Stomach (tissue), 9 donors: ENCODE measurements around the gene STK24. TPM values are rescaled to one million over a fixed set of nuclear protein-coding genes. Genes with fewer than 3 reads are reported as not detected.

Experiments
- DNase-seq, 2 donors: peaks; one replicate each; pipeline versions ENCODE4 v3.0.0 to v3.0.0-alpha.2; 2013 to 2019
- H3K27ac ChIP-seq, 5 donors: fragments of 200-600 bp in 4 of 5; sonication (generic) in 4 of 5; one replicate each; pipeline ENCODE4 v1.5.1; 2013 to 2019; ENCODE audit warnings: mild to moderate bottlenecking in 1 of 5, moderate library complexity in 1 of 5
- H3K27me3 ChIP-seq, 3 donors: fragments of 200-600 bp; sonication (generic); one replicate each; pipeline ENCODE4 v1.5.1; 2017 to 2019; ENCODE audit warnings: mixed run types in 1 of 3
- H3K36me3 ChIP-seq, 4 donors: fragments of 200-600 bp; sonication (generic); 1 replicate in 3 of 4; 2 replicates in 1 of 4; pipeline ENCODE4 v1.5.1; 2016 to 2019
- H3K4me1 ChIP-seq, 4 donors: fragments of 200-600 bp; sonication (generic); one replicate each; pipeline ENCODE4 v1.5.1; 2016 to 2019
- H3K4me3 ChIP-seq, 4 donors: fragments of 200-600 bp; sonication (generic) in 3 of 4; one replicate each; pipeline ENCODE4 v1.5.1; 2016 to 2019; ENCODE audit warnings: mild to moderate bottlenecking in 1 of 4
- H3K9me3 ChIP-seq, 4 donors: fragments of 200-600 bp; sonication (generic); one replicate each; pipeline ENCODE4 v1.5.1; 2016 to 2019
- CTCF ChIP-seq, 7 experiments: fragments of 450-650 bp in 4 of 7; fragments of 200-600 bp in 3 of 7; sonication (generic) in 3 of 7; IDR thresholded peaks; one replicate each; pipeline ENCODE4 v1.5.1; 2016 to 2019; ENCODE audit warnings: antibody characterized with exemption in 7 of 7, control low read depth in 2 of 7, mild to moderate bottlenecking in 1 of 7
- EP300 ChIP-seq: sonication (generic); formaldehyde crosslinking; IDR thresholded peaks from one replicate; pipeline ENCODE4 v1.6.1; 2017; ENCODE audit warnings: antibody characterized with exemption
- POLR2A ChIP-seq, 4 donors: fragments of 450-650 bp; IDR thresholded peaks; one replicate each; pipeline ENCODE4 v1.6.1; 2016; ENCODE audit warnings: antibody characterized with exemption in 4 of 4, control low read depth in 2 of 4, mild to moderate bottlenecking in 1 of 4, moderate library complexity in 1 of 4
- POLR2AphosphoS5 ChIP-seq, 3 donors: sonication (generic); formaldehyde crosslinking; IDR thresholded peaks; one replicate each; pipeline ENCODE4 v1.6.1; 2016; ENCODE audit warnings: antibody characterized with exemption in 3 of 3
- WGBS, 5 donors: extraction: QIAGEN DNeasy Blood & Tissue Kit in 3 of 5; methylation state at CpG; one replicate each; pipeline versions ENCODE4 v1.1.5 to v1.1.7; 2013 to 2018; 5-methylcytosine and 5-hydroxymethylcytosine counted together
- intact Hi-C: fragments of 100-400 bp; cut with DNase I; formaldehyde crosslinking; loops from one replicate; pipeline ENCODE4 v1.15.1; 2023; ENCODE audit warnings: low total_unique reads
- polyA plus RNA-seq, 3 donors: library from polyadenylated mRNA; stranded (reverse); fragments of 200-250 nt; gene quantifications; one replicate each; pipeline ENCODE4 v1.2.3, GENCODE V29; 2013
- total RNA-seq, 5 donors: library from RNA; depleted of rRNA; stranded (reverse); fragments of >200 nt; gene quantifications; one replicate each; pipeline versions ENCODE4 v1.1.0 to v1.2.3, GENCODE V29; 2014 to 2016
- donor health status: healthy with polysubstance abuse.
- donor health status: Bipolar disorder and iron deficiency.
- donor health status: healthy.

Gene STK24
- total and polyA plus RNA-seq, 8 donors, result 33.0 to 139 (median 59.5) TPM

DNA sequence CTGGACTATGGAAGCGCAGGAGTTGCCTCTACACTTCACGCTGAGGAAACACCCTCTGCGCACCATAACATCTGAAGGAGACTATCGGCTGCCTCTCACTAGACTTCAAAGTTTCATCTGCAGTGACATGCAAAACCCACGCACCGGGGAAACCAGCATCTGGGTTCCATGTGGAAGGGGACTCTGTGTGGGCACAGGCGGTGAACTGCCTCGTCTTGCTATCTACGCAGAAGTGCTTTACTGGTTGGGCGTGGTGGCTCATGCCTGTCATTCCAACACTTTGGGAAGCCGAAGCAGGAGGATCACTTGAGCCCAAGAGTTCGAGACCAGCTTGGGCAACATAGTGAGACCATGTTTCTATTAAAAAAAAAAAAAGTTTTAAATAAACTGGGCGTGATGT lies 116.4 kb downstream of the STK24 start:
- DNase-seq, result no peak
- TF ChIP-seq POLR2AphosphoS5 (IDR thresholded peaks at IDR 0.05) (no peak), EP300 (no peak), POLR2A (IDR thresholded peaks at IDR 0.05) (no peak), CTCF (IDR thresholded peaks at IDR 0.05) (no peak)
- Histone ChIP-seq H3K36me3 (peaks cover 74 to 98% (median 94%) of the 10 kb centered on the region in 4 donors), H3K9me3 (no peaks in the 10 kb centered on the region), H3K27me3 (no peaks in the 10 kb centered on the region), H3K4me3 (no peak overlapping the region), H3K4me1 (peaks cover 0 to 19% (median 5%) of the 10 kb centered on the region in 4 donors), H3K27ac (no peak overlapping the region)
- 82 to 87% (median 85%) methylated on average over 13 of the region's 13 CpGs for WGBS, 5 donors
- intact Hi-C loops, result no loop called here

DNA sequence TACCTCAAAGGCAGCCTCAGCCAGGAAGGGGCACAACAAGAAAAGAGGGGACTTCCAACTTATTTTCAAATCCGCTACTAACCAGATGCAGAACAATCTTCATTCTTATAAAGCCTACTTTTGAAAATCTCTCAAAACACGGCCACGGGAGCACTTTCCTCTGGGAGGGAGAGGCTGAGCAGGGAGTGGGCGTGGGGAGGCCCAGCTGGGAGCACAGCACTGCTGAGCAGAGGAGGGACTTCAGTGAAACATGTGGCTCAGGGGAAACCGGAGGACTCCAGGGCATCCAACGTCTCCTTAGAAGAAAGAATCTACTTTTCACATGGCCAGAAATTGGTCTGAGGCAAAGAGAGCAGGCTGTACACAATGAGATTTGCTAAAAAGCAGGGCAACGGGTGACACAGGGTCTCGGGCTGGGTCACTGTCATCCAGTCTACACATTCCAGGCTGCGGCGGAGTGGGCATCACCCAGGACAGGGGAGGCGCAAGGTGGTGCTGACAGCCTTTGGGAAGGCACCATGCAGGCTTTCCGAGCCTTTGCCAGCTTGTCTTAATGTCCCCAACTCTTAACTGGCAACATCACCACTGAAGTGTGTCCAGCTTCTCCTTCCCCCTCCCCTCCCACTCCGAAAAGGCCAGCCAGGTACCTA lies 117.1 kb downstream of the STK24 start:
- intact Hi-C loops, result no loop called here

GRCh38 chr13:98459171-98459681 lies 117.7 kb downstream of the STK24 start:
- no peaks in the 10 kb centered on the region for H3K9me3 ChIP-seq
- WGBS, 5 donors, result 94 to 97% (median 96%) methylated on average over 18 of the region's 18 CpGs
- intact Hi-C loops, result no loop called here
- TF ChIP-seq EP300 (no peak), POLR2A (IDR thresholded peaks at IDR 0.05) (no peak), POLR2AphosphoS5 (IDR thresholded peaks at IDR 0.05) (no peak), CTCF (IDR thresholded peaks at IDR 0.05) (no peak)
- H3K4me1 ChIP-seq, result peaks cover 8 to 30% (median 16%) of the 10 kb centered on the region in 4 donors
- H3K27me3 ChIP-seq, result no peaks in the 10 kb centered on the region
- no peak overlapping the region for H3K4me3 ChIP-seq
- H3K27ac ChIP-seq, result peak overlapping the region in 1 of 5 donors; percentile 37
- DNase-seq, result no peak
- peaks cover 66 to 90% (median 87%) of the 10 kb centered on the region in 4 donors for H3K36me3 ChIP-seq

More for the DNA sequence above, 117.1 kb downstream of the STK24 start:
- no peak for DNase-seq
- H3K36me3 ChIP-seq, result peaks cover 69 to 95% (median 91%) of the 10 kb centered on the region in 4 donors
- no peak overlapping the region for H3K4me3 ChIP-seq
- TF ChIP-seq POLR2AphosphoS5 (IDR thresholded peaks at IDR 0.05) (no peak), CTCF (IDR thresholded peaks at IDR 0.05) (no peak), EP300 (no peak), POLR2A (IDR thresholded peaks at IDR 0.05) (no peak)
- no peaks in the 10 kb centered on the region for H3K9me3 ChIP-seq
- 86 to 91% (median 88%) methylated on average over 13 of the region's 13 CpGs for WGBS, 5 donors
- no peaks in the 10 kb centered on the region for H3K27me3 ChIP-seq
- H3K27ac ChIP-seq, result peak overlapping the region in 1 of 5 donors; percentile 37
- peaks cover 4 to 24% (median 9%) of the 10 kb centered on the region in 4 donors for H3K4me1 ChIP-seq

DNA sequence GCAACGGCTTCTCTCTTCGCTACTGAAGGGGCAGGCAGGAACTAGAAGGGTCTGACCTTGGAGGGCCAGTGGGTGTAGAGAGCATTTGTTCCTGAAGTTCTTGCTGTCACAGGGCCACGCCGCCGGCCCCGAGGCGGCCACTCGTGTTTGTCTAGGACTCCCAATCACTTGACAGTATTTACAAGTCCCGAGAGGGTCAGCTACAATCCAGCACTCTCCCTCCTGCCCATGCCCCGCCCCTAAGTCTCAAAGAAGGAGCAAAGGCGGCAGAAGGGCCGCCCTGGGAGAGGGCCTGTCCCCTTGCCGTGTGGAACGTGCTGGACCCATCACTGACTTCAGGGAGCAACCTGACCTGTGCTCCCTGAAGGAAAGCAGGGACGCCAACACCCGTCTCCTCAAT lies 118.5 kb downstream of the STK24 start:
- WGBS, 5 donors, result 34 to 74% (median 44%) methylated on average over 10 to 16 of the region's 16 CpGs
- Histone ChIP-seq H3K4me1 (peaks cover 12 to 32% (median 20%) of the 10 kb centered on the region in 4 donors), H3K4me3 (no peak overlapping the region), H3K27ac (peak overlapping the region in 3 of 5 donors; percentile 3 to 37 (median 4)), H3K27me3 (no peaks in the 10 kb centered on the region), H3K36me3 (peaks cover 61 to 91% (median 83%) of the 10 kb centered on the region in 4 donors), H3K9me3 (no peaks in the 10 kb centered on the region)
- no peak for TF ChIP-seq POLR2AphosphoS5 (IDR thresholded peaks at IDR 0.05)
- TF ChIP-seq POLR2A (IDR thresholded peaks at IDR 0.05), result no peak
- no peak for TF ChIP-seq EP300
- TF ChIP-seq CTCF (IDR thresholded peaks at IDR 0.05), result no peak
- peak in 1 of 2 donors; percentile 43 for DNase-seq
- intact Hi-C loops, result no loop called here
